Astrocyte (in vitro differentiated cells and primary cell): ENCODE data around the gene PCLO. TPM values are rescaled to one million over a fixed set of nuclear protein-coding genes. Genes with fewer than 3 reads are reported as not detected.

Source experiments
- DNase-seq: peaks from one replicate; pipeline ENCODE4 v3.0.0-alpha.2; 2010; ENCODE audit warnings: low read depth
- FAIRE-seq: peaks from 2 replicates; lab custom pipeline; 2011; peaks lifted over from hg19 to GRCh38; lab: Jason Lieb, UNC
- H2AFZ ChIP-seq: 2 replicates; pipeline ENCODE4 v1.6.0; 2012; ENCODE audit warnings: low read depth, low read length, inconsistent platforms
- H3K27ac ChIP-seq: 2 replicates; pipeline ENCODE4 v1.5.1; 2011; ENCODE audit warnings: low read depth, low read length, inconsistent platforms
- H3K27me3 ChIP-seq: 2 replicates; pipeline ENCODE4 v1.6.0; 2011; ENCODE audit warnings: low read length, inconsistent platforms; ENCODE audit not compliant: insufficient read depth
- H3K36me3 ChIP-seq: 2 replicates; pipeline ENCODE4 v1.5.1; 2011; ENCODE audit warnings: low read length, inconsistent platforms; ENCODE audit not compliant: insufficient read depth
- H3K4me1 ChIP-seq: 2 replicates; pipeline ENCODE4 v1.5.1; 2011; ENCODE audit warnings: low read length, inconsistent platforms; ENCODE audit not compliant: insufficient read depth
- H3K4me2 ChIP-seq: 2 replicates; pipeline ENCODE4 v1.6.0; 2012; ENCODE audit warnings: low read length, inconsistent platforms
- H3K4me3 ChIP-seq: 2 replicates; pipeline ENCODE4 v1.5.1; 2011; ENCODE audit warnings: low read depth, mild to moderate bottlenecking, low read length, inconsistent platforms; ENCODE audit not compliant: insufficient read depth
- H3K79me2 ChIP-seq: 2 replicates; pipeline ENCODE4 v1.6.0; 2012; ENCODE audit warnings: mild to moderate bottlenecking, low read length, inconsistent platforms; ENCODE audit not compliant: insufficient read depth
- H3K9ac ChIP-seq: 2 replicates; pipeline ENCODE4 v1.6.0; 2012; ENCODE audit warnings: mild to moderate bottlenecking, low read length, inconsistent platforms
- H3K9me3 ChIP-seq: 2 replicates; pipeline ENCODE4 v1.5.1; 2012; ENCODE audit warnings: low read depth, mild to moderate bottlenecking, low read length, inconsistent platforms; ENCODE audit not compliant: insufficient read depth
- H4K20me1 ChIP-seq: 2 replicates; pipeline ENCODE4 v1.6.0; 2012; ENCODE audit warnings: low read length, inconsistent platforms; ENCODE audit not compliant: insufficient read depth
- H3K27ac Mint-ChIP-seq: one replicate; pipeline ENCODE4 v1.8.0; 2021; ENCODE audit warnings: mild to moderate bottlenecking, mixed read lengths; ENCODE audit not compliant: unreplicated experiment
- H3K27me3 Mint-ChIP-seq: one replicate; pipeline ENCODE4 v1.8.0; 2021; ENCODE audit warnings: low read depth, mixed read lengths; ENCODE audit not compliant: unreplicated experiment
- H3K36me3 Mint-ChIP-seq: one replicate; pipeline ENCODE4 v1.8.0; 2021; ENCODE audit warnings: low read depth, mixed read lengths; ENCODE audit not compliant: unreplicated experiment
- H3K4me1 Mint-ChIP-seq: one replicate; pipeline ENCODE4 v1.8.0; 2021; ENCODE audit warnings: low read depth, mixed read lengths; ENCODE audit not compliant: unreplicated experiment
- H3K4me3 Mint-ChIP-seq: one replicate; pipeline ENCODE4 v1.8.0; 2021; ENCODE audit warnings: mild to moderate bottlenecking, moderate library complexity, mixed read lengths; ENCODE audit not compliant: unreplicated experiment
- H3K9me3 Mint-ChIP-seq: one replicate; pipeline ENCODE4 v1.8.0; 2021; ENCODE audit warnings: mild to moderate bottlenecking, mixed read lengths; ENCODE audit not compliant: unreplicated experiment
- CTCF ChIP-seq: IDR thresholded peaks from 2 replicates; pipeline ENCODE4 v1.5.1; 2011; ENCODE audit warnings: low read depth, mild to moderate bottlenecking, inconsistent platforms, low read length, moderate library complexity; ENCODE audit not compliant: insufficient read depth
- EZH2 ChIP-seq: IDR thresholded peaks from 2 replicates; pipeline ENCODE4 v1.6.1; 2012; ENCODE audit warnings: mild to moderate bottlenecking, low read length, inconsistent platforms; ENCODE audit not compliant: insufficient read depth
- total RNA-seq: library from RNA; stranded (reverse); gene quantifications from 2 replicates; pipeline ENCODE4 v1.2.1, GENCODE V29; 2021

PCLO gene
- total RNA-seq, 1 donor from 2014 or later = 3.0 TPM

- H3K27ac ChIP-seq = no peak overlapping the region
- H3K36me3 ChIP-seq = no peaks in the 10 kb centered on the region
- no peak overlapping the region for H2AFZ ChIP-seq
- no peak for TF ChIP-seq CTCF
- TF ChIP-seq EZH2 = no peak
- Mint-ChIP-seq H3K4me1 (peaks cover 2% of the 10 kb centered on the region), H3K9me3 (no peaks in the 10 kb centered on the region), H3K4me3 (no peak overlapping the region), H3K27ac (no peak overlapping the region), H3K27me3 (no peaks in the 10 kb centered on the region), H3K36me3 (no peaks in the 10 kb centered on the region)
- FAIRE-seq (no peak), DNase-seq (no peak)
- H3K4me1 ChIP-seq = no peaks in the 10 kb centered on the region
- no peaks in the 10 kb centered on the region for H3K27me3 ChIP-seq
- H4K20me1 ChIP-seq = no peaks in the 10 kb centered on the region
- no peak overlapping the region for H3K9ac ChIP-seq
- no peak overlapping the region for H3K4me3 ChIP-seq
- H3K9me3 ChIP-seq = no peaks in the 10 kb centered on the region
- no peak overlapping the region for H3K4me2 ChIP-seq
- no peaks in the 10 kb centered on the region for H3K79me2 ChIP-seq
Measured at GRCh38 chr7:83011954-83012353, 150.7 kb downstream of the PCLO start.

- Histone ChIP-seq H3K4me1 (peaks cover 5% of the 10 kb centered on the region), H4K20me1 (no peaks in the 10 kb centered on the region), H3K36me3 (no peaks in the 10 kb centered on the region), H3K9me3 (no peaks in the 10 kb centered on the region), H2AFZ (no peak overlapping the region), H3K27me3 (no peaks in the 10 kb centered on the region), H3K79me2 (no peaks in the 10 kb centered on the region), H3K4me2 (no peak overlapping the region), H3K27ac (no peak overlapping the region), H3K4me3 (no peak overlapping the region), H3K9ac (no peak overlapping the region)
- DNase-seq (no peak), FAIRE-seq (no peak)
- Mint-ChIP-seq H3K4me1 (peaks cover 4% of the 10 kb centered on the region), H3K9me3 (peaks cover 4% of the 10 kb centered on the region), H3K36me3 (peaks cover 2% of the 10 kb centered on the region), H3K27ac (no peak overlapping the region), H3K4me3 (no peak overlapping the region), H3K27me3 (no peaks in the 10 kb centered on the region)
- TF ChIP-seq EZH2 (no peak), CTCF (no peak)
Measured at GRCh38 chr7:83005410-83005809, 157.3 kb downstream of the PCLO start.

GRCh38 chr7:83001362-83002040 is 161.2 kb downstream of the PCLO start:
- Histone ChIP-seq H4K20me1 (no peaks in the 10 kb centered on the region), H3K27ac (peak overlapping the region; percentile 28), H3K4me1 (peaks cover 5% of the 10 kb centered on the region), H2AFZ (peak overlapping the region; percentile 32), H3K36me3 (no peaks in the 10 kb centered on the region), H3K79me2 (no peaks in the 10 kb centered on the region), H3K4me3 (no peak overlapping the region), H3K9ac (no peak overlapping the region), H3K4me2 (peak overlapping the region; percentile 37), H3K9me3 (no peaks in the 10 kb centered on the region), H3K27me3 (no peaks in the 10 kb centered on the region)
- Mint-ChIP-seq H3K4me1 (peaks cover 4% of the 10 kb centered on the region), H3K27me3 (no peaks in the 10 kb centered on the region), H3K4me3 (no peak overlapping the region), H3K9me3 (peaks cover 8% of the 10 kb centered on the region), H3K36me3 (peaks cover 2% of the 10 kb centered on the region), H3K27ac (peak overlapping the region; percentile 29)
- FAIRE-seq = no peak
- DNase-seq = peak; percentile 60
- no peak for TF ChIP-seq EZH2
- no peak for TF ChIP-seq CTCF
